ENCODE measurements around the gene FBLIM1. TPM values are rescaled to one million over a fixed set of nuclear protein-coding genes. Genes with fewer than 3 reads are reported as not detected.
A peak's percentile ranks its signal among the peaks of the same experiment; 100 is the strongest.

FBLIM1 gene
- total RNA-seq, 1 experiment from 2014 or later, result 64.7 TPM

- no peak for TF ChIP-seq CTCF (conservative IDR thresholded peaks at IDR 0.05)
- Mint-ChIP-seq H3K4me3 (no peak overlapping the region), H3K27ac (peak overlapping the region in 1 of 3 experiments; percentile 65; a peak in 2 of 7 replicates), H3K36me3 (ENCODE audit: insufficient read depth in 1 of 3, low read depth in 3 of 3) (peaks cover 0 to 7% (median 2%) of the 10 kb centered on the region in 3 experiments; a peak in 3 of 7 replicates), H3K27me3 (ENCODE audit: low read depth) (peaks cover 2% of the 10 kb centered on the region), H3K9me3 (no peaks in the 10 kb centered on the region), H3K4me1 (peaks cover 15 to 29% of the 10 kb centered on the region in 2 experiments)
- Histone ChIP-seq H2BK20ac (ENCODE audit: low read depth, low read length, poor library complexity, severe bottlenecking) (no peak overlapping the region), H4K8ac (replicated peaks; ENCODE audit: insufficient read length, low read depth, low read length) (no peak overlapping the region), H2BK15ac (ENCODE audit: low read depth, low read length) (no peak overlapping the region), H3K4me1 (ENCODE audit: insufficient read depth, low read length) (no peaks in the 10 kb centered on the region), H3K9me3 (ENCODE audit: control insufficient read depth, low read depth, low read length) (no peaks in the 10 kb centered on the region), H2BK12ac (ENCODE audit: insufficient read length, low read depth, low read length) (no peak overlapping the region), H2AK5ac (ENCODE audit: insufficient read length, low read length) (no peak overlapping the region), H3K4ac (ENCODE audit: low read depth, low read length) (no peak overlapping the region), H3K23me2 (ENCODE audit: insufficient read length, low read depth, low read length, poor library complexity, severe bottlenecking) (no peaks in the 10 kb centered on the region), H3K18ac (ENCODE audit: insufficient read length, low read depth, low read length) (no peak overlapping the region), H4K5ac (ENCODE audit: insufficient read length, low read depth, low read length) (no peak overlapping the region), H3K79me1 (ENCODE audit: insufficient read depth, low read depth, low read length, poor library complexity, severe bottlenecking) (no peaks in the 10 kb centered on the region), H4K20me1 (ENCODE audit: control insufficient read depth, insufficient read depth, insufficient read length) (no peaks in the 10 kb centered on the region), H3K9ac (ENCODE audit: extremely low read depth, insufficient read length, low read length) (no peak overlapping the region), H3K27me3 (ENCODE audit: insufficient read depth, low read length) (no peaks in the 10 kb centered on the region), H2BK120ac (ENCODE audit: low read depth, low read length, poor library complexity, severe bottlenecking) (no peak overlapping the region), H2AFZ (ENCODE audit: low read length) (no peak overlapping the region), H3K14ac (ENCODE audit: insufficient read depth, low read length) (no peak overlapping the region), H2BK5ac (ENCODE audit: insufficient read length, low read length) (no peak overlapping the region), H3K27ac (ENCODE audit: insufficient read length, low read depth, low read length) (no peak overlapping the region), H3K79me2 (ENCODE audit: insufficient read depth, low read length) (no peaks in the 10 kb centered on the region), H3K56ac (ENCODE audit: insufficient read length, low read depth, low read length) (no peak overlapping the region), H3K4me2 (ENCODE audit: insufficient read depth, insufficient read length, low read length) (no peak overlapping the region), H3T11ph (ENCODE audit: low read length) (no peak overlapping the region), H4K91ac (ENCODE audit: insufficient read length, low read depth, low read length) (no peak overlapping the region), H3K23ac (ENCODE audit: insufficient read length, low read depth, low read length) (no peak overlapping the region)
- no CpG with 5 or more reads among the region's 15 CpGs for WGBS (ENCODE audit: extremely low coverage, insufficient read length, low lambda C conversion rate)
- DNase-seq, result no peak
These were observed 20.0 kb upstream of the FBLIM1 start for GRCh38 chr1:15738416-15739113.
